Measurements from ENCODE around the gene NRIP1.

- TF ChIP-seq CTCF (IDR thresholded peaks at IDR 0.05 in 2 of 3, conservative IDR thresholded peaks at IDR 0.05 in 1 of 3; ENCODE audit: insufficient read depth in 2 of 3, low read depth in 1 of 3, low read length in 3 of 3) (no peak), E2F4 (CRISPR knock-in tag; IDR thresholded peaks at IDR 0.05; ENCODE audit: low read depth) (no peak)
These were observed 30.5 kb upstream of the NRIP1 start for GRCh38 chr21:15095326-15095725.

Measured in K562 (cell line).